Measurements from ENCODE around the gene TRIM71. TPM values are rescaled to one million over a fixed set of nuclear protein-coding genes. Genes with fewer than 3 reads are reported as not detected.

TRIM71 gene
- polyA plus RNA-seq, 1 donor from 2014 or later, result 4.0 TPM

- H3K79me2 ChIP-seq (replicated peaks; ENCODE audit: insufficient read depth, low read length), result peaks cover 5% of the 10 kb centered on the region
Observed at GRCh38 chr3:32882603-32883025, 64.8 kb downstream of the TRIM71 start.

GRCh38 chr3:32883817-32884216, 66.0 kb downstream of the TRIM71 start:
- H3K9me3 ChIP-seq (ENCODE audit: low read length), result no peaks in the 10 kb centered on the region
- no peaks in the 10 kb centered on the region for H3K9me2 ChIP-seq (ENCODE audit: insufficient read depth, low read length)
- no peaks in the 10 kb centered on the region for H3K36me3 ChIP-seq (ENCODE audit: insufficient read depth, low read length)
- no peak overlapping the region for H2AFZ ChIP-seq (ENCODE audit: low read depth, low read length)
- no peaks in the 10 kb centered on the region for H4K20me1 ChIP-seq (ENCODE audit: insufficient read depth)
- H3K4me3 ChIP-seq (ENCODE audit: low read length), result no peak overlapping the region
- no peaks in the 10 kb centered on the region for H3F3A ChIP-seq (ENCODE audit: insufficient read depth, low read length, poor library complexity, severe bottlenecking)
- H3K4me2 ChIP-seq (ENCODE audit: low read length), result no peak overlapping the region
- H3K79me2 ChIP-seq (replicated peaks; ENCODE audit: insufficient read depth, low read length), result peaks cover 5% of the 10 kb centered on the region
- no peaks in the 10 kb centered on the region for H3K27me3 ChIP-seq (ENCODE audit: insufficient read depth, low read depth, low read length)
- H3K9ac ChIP-seq (ENCODE audit: low read length), result no peak overlapping the region
- no peak overlapping the region for H3K27ac ChIP-seq (ENCODE audit: low read length)
- TF ChIP-seq EP300 (conservative IDR thresholded peaks at IDR 0.05; ENCODE audit: poor library complexity, severe bottlenecking), result no peak
- TF ChIP-seq POLR2AphosphoS5 (IDR thresholded peaks at IDR 0.05), result no peak
- no peak for TF ChIP-seq CTCF (IDR thresholded peaks at IDR 0.05; ENCODE audit: poor library complexity, severe bottlenecking)
- TF ChIP-seq TAF1 (IDR thresholded peaks at IDR 0.05; ENCODE audit: low read depth), result no peak
- no peak for TF ChIP-seq REST (IDR thresholded peaks at IDR 0.05; ENCODE audit: borderline replicate concordance)
- no peak for TF ChIP-seq MXI1 (conservative IDR thresholded peaks at IDR 0.05; ENCODE audit: poor library complexity, severe bottlenecking)
- TF ChIP-seq RAD21 (conservative IDR thresholded peaks at IDR 0.05), result no peak

More at GRCh38 chr3:32882603-32883025, 64.8 kb downstream of the TRIM71 start:
- Histone ChIP-seq H3K9ac (ENCODE audit: low read length) (no peak overlapping the region), H4K20me1 (ENCODE audit: insufficient read depth) (no peaks in the 10 kb centered on the region), H3K36me3 (ENCODE audit: insufficient read depth, low read length) (no peaks in the 10 kb centered on the region), H3K9me2 (ENCODE audit: insufficient read depth, low read length) (no peaks in the 10 kb centered on the region), H3K9me3 (ENCODE audit: low read length) (no peaks in the 10 kb centered on the region), H3K27me3 (ENCODE audit: insufficient read depth, low read depth, low read length) (no peaks in the 10 kb centered on the region), H3F3A (ENCODE audit: insufficient read depth, low read length, poor library complexity, severe bottlenecking) (no peaks in the 10 kb centered on the region), H3K27ac (ENCODE audit: low read length) (no peak overlapping the region), H3K4me2 (ENCODE audit: low read length) (no peak overlapping the region), H2AFZ (ENCODE audit: low read depth, low read length) (no peak overlapping the region), H3K4me3 (ENCODE audit: low read length) (no peak overlapping the region)
- TF ChIP-seq EZH2 (IDR thresholded peaks at IDR 0.05; ENCODE audit: borderline replicate concordance, insufficient read depth, low read length, poor library complexity, severe bottlenecking) (no peak), POLR2AphosphoS5 (IDR thresholded peaks at IDR 0.05) (no peak), CTCF (IDR thresholded peaks at IDR 0.05; ENCODE audit: poor library complexity, severe bottlenecking) (no peak), REST (IDR thresholded peaks at IDR 0.05; ENCODE audit: borderline replicate concordance) (no peak), SMC3 (conservative IDR thresholded peaks at IDR 0.05; ENCODE audit: poor library complexity) (no peak), MXI1 (conservative IDR thresholded peaks at IDR 0.05; ENCODE audit: poor library complexity, severe bottlenecking) (no peak), EP300 (conservative IDR thresholded peaks at IDR 0.05; ENCODE audit: poor library complexity, severe bottlenecking) (no peak), TAF1 (IDR thresholded peaks at IDR 0.05; ENCODE audit: low read depth) (no peak), RAD21 (conservative IDR thresholded peaks at IDR 0.05) (no peak)
